HG02642 (cell line): ENCODE measurements around the gene HIP1.
"Not testable (repeated sequence)": the region's sequence is repeated elsewhere in the genome, so short reads cannot be mapped to it uniquely, and the experiment has no call there.

Experiments used
- ATAC-seq: cut with Tn5 transposase; IDR thresholded peaks from one replicate; pipeline ENCODE4 v1.9.1; 2021; ENCODE audit warnings: mild to moderate bottlenecking; ENCODE audit not compliant: unreplicated experiment, poor library complexity

Gene HIP1

DNA sequence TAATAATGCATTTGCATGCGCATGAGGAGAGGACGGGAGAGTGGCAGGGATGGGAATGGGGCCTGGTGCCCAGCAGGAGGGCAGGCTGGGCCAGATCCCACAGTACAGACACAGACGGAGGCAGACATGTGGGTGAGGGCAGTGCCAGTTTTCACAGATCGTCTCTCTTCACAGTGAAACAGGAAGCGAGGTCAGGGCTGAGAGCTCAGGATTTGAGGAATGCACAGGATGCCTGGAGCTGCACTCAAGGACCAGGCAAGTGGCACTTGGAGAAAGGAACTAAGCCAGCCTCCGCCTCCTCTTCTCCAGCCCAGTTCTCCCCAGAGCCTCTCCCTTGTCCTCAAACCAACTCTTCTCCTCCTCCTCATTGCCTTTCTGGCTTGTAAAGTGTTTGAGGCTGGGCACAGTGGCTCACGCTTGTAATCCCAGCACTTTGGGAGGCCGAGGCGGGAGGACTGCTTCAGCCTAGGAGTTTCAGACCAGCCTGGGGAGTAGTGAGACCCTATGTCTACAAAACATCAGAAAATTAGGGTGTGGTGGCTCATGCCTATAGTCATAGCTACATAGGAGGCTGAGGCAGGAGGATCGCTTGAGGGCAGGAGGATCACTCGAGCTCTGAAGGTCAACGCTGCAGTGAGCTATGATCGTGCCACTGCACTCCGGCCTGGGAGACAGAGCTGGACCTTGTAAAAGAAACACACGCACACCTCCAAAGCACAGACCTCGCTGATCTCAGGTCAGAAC is 115.2 kb downstream of the HIP1 start:
- ATAC-seq = no peak

DNA sequence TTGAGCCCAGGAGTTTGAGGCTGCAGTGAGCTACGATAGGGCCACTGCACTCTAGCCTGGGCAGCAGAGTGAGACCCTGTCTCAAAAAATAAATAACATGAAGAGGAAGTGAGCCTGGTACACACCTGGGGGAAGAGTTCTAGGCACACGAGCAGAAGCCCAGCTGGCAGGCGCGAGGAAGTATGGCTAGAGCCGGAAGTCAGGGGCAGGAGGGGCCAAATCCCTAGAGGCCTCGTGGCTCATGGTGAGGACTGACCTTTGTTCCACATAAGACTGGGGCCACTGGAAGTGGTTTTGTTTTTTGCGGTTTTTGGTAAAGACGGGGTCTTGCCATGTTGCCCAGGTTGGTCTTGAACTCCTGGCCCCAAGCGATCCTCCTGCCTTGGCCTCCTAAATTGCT is 117.6 kb downstream of the HIP1 start:
- ATAC-seq = no peak

DNA sequence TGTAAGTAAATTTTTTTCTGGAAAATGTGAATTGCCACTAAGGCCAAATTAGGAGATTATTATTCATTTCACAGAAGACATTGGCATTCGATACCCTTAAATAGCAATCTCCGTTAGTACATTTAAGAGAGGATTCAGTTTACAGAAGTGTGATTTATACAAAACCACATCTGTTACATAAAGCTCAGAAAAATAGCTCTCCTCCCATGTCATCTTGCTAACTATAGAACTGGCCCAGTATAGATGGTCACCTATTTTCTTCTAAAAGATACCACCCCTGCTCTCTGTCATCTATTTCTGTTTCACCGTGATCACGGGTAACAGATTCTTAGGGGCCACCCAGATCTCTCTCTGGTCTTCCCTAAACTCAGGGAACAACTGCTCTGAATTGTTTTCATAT is 119.1 kb downstream of the HIP1 start:
- no peak for ATAC-seq

DNA sequence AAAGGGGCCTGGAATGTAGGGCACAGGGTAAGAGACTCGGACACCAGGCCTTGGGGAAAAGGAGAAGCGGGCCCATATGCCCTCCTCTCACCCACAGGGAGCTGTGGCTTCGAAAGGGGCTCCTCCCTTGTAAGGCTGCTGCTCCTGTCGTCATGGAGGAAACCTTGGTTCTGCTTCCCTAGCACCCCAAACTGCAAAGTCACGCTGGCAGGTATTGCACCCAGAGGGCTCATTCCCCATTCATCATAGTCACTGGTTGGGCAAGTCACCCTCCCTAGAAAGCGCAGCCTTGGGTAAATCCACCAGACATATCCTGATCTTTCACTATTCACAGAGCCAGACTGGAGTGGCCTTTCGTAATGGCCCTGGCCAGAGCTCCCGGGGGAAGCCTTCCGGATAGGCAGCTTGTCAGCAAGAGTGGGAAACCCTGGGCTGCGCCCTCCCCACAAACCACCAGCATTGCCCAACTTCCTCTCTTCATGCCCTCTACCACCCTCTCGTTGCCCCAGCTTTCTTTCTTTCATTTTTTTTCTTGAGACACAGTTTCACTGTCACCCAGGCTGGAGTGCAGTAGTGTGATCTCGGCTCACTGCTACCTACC is 121.0 kb downstream of the HIP1 start:
- ATAC-seq = no peak

DNA sequence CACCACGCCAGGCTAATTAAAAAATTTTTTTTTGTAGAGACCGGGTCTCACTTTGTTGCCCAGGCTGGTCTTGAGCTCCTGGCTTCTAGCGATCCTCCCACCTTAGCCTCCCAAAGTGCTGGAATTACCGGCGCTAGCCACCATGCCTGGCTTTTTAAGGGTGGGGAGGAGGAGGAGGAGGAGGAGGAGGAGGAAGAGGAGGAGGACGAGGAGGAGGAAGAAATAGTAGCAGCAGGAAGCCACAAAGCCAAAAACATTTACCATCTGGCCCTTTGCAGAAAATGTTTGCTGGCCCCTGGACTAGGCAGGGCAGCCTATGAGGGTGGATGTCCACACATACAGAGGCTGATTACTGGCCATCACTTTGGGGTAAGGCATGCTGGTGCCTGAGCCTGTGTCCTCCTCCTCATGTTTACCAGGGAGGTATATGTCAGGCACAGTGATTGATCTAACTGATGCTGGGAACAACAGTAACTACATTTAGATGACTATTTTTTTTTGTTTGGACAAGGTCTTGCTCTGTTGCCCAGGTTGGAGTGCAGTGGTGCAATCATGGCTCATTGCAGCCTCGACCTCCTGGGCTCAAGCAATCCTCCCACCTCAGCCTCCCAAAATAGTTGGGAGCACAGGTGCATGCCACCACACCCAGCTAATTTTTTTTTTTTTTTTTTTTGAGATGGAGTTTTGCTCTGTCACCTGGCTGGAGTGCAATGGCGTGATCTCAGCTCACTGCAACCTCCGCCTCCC is 122.1 kb downstream of the HIP1 start:
- ATAC-seq = no peak

DNA sequence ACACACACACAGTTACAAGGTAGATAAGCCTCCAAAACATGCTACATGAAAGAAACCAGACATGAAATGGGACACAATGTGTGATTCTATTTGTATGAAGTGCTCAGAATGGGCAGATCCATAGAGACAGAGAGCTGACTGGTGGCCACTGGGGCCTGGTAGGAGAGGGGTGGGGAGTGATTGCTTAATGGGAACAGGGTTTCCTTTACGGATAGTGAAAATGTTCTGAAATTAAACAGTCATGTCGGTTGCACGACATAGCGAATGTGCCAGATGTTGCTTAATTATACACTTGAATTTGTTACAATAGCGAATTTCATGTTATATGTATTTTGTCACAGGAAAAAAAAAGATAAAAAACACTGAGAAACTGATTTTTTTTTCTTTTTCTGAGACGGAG is 124.3 kb downstream of the HIP1 start:
- ATAC-seq = no peak

DNA sequence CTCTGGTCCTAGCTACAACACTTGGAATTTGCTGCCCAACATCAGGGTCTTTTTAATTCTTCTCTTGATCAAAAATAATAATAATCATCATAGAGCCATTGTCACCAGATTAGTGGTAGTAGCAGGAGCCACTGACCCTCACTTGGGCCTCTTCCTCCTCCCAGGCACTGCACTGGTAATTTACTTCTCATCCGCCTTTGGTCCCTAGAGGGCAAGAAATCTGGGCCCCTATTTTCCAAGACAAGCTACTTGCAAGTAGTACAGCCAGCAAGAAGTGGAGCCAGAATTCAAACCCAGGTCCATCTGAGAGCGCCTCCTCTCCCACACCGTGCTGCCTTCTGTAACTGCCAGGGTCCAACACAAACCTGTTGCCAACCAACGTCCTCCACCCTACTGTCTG is 125.4 kb downstream of the HIP1 start:
- no peak for ATAC-seq

DNA sequence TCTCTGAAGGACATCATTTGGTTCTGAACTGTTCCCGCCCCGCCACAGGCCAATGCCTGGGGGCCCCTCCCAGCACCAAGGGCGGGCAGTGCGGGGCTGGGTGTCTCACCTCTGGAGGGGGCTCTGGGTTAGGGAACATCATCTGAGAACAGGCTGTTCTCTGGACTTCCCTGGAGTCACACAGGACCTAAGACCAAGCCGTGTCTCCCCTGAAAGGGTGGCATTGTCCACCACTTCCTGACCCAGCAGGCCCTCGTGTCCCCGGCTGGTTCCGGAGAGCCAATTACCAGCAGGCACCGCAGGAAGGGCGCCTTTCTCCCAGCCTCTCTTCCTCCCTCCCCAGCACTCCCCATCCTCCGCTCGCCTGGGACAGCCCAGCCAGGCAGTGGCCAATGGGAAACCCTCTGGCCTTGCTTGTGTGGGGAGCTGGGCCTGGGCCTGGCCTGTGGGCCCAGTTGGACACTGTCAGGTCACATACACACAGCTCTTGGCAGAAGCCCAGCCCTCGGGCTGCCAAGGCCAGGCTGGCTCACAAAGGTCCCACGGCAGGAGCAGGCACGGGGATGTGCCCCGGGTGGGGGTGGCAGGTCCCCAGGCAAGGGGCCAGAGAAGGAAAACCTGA is 127.1 kb downstream of the HIP1 start:
- no peak for ATAC-seq

DNA sequence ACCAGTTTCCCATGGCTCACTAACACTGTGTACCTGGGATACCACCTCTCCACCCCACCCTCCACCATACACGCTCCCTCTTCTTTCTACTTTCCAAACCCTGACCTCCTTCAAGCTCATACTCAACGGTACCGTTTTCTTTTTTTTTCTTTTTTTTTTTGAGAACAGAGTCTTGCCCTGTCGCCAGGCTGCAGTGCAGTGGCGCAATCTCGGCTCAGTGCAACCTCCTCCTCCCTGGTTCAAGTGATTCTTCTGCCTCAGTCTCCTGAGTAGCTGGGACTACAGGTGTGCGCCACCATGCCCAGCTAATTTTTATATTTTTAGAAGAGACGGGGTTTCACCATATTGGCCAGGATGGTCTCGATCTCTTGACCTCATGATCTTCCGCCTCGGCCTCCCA is 129.3 kb downstream of the HIP1 start:
- ATAC-seq = not testable (repeated sequence)

DNA sequence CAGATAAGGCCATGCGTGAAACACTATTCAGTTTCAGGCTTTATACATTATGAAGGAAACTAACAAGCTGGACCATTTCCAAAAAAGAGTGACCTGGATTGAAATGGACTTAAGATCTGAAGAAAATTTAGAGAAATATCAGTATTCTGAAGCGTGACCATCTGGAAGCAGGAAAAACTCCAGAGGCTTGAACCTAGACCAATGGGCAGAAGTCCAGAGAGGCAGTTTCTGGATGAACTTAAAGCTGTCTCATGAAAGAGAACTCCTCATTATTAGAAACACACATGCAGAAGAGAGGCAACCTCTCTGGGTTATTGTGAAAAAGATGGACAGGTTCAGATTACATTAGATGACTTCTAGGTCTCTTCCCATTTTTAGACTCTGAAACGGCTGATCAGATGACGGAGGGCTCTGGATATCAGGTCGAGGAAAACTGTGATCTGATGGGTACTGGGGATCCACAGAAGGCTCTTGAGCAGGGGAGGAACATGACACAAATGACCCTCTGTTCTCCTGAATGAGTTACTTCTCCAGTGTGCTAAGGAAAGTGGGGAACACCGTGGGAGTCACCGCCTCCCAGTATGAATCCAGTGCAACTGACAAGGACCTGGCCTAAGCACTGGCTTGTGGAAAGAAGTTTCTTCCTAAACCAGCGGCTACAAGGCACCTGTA is 130.2 kb downstream of the HIP1 start:
- no peak for ATAC-seq

DNA sequence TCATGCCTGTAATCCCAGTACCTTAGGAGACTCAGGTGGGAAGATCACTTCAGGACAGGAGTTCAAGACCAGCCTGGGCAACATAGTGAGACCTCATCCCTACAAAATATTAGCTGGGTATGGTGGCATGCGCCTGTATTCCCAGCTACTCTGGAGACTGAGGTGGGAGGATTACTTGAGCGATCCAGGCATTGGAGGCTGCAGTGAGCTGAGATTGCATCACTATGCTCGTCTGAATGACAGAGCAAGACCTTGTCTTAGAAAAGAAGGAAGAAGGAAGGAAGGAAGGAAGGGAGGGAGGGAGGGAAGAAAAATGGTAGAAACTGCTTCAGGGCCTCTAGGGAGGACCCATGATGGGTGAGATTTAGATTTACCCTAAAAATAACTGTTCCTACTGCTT is 134.3 kb downstream of the HIP1 start:
- ATAC-seq = no peak

DNA sequence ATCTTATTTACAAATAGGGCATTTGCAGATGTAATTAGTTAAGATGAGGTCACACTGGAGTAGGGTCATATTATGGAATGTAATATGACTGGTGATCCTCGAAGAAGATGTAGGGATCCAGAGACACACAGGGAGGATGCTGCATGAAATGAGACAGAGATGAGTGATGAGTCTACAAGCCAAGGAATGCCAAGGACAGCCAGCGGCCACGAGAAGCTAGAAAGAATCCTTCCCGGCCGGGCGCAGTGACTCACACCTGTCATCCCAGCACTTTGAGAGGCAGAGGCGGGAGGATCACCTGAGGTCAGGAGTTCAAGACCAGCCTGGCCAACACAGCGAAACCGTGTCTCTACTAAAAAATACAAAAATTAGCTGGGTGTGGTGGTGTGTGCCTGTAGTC is 135.9 kb downstream of the HIP1 start:
- ATAC-seq = not testable (repeated sequence)

DNA sequence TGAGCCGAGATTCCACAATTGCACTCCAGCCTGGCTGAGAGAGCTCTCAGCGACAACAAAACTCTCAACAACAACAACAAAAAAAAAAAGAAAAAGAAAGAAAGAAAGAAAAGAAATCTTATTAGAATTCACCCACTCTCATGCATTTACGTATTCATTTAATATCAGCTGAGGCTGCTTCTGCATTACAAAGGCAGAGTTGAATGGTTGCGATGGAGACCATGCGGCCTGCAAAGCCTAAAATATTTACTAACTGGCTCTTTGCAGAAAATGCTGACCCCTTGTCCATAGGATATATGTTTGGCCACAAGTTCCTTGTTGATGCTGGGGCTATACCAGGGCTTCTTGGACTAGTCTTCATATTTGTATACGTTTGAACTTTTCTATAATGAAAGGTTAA is 137.2 kb downstream of the HIP1 start:
- ATAC-seq = no peak

DNA sequence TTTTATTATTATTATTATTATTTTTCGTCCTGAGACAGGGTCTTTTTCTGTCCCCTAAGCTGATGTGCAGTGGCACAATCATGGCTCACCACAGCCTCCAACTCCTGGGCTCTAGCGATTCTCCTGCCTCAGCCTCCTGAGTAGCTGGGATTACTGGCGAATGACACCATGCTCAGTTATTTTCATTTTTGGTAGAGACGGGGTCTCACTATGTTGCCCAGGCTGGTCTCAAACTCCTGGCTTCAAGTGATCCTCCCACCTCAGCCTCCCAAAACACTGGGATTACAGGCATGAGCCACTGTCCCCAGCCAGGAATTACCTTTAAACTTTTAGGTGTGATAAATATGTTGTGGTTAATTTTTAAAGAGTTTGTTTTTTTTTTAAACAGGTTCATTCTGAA is 138.0 kb downstream of the HIP1 start:
- not testable (repeated sequence) for ATAC-seq

DNA sequence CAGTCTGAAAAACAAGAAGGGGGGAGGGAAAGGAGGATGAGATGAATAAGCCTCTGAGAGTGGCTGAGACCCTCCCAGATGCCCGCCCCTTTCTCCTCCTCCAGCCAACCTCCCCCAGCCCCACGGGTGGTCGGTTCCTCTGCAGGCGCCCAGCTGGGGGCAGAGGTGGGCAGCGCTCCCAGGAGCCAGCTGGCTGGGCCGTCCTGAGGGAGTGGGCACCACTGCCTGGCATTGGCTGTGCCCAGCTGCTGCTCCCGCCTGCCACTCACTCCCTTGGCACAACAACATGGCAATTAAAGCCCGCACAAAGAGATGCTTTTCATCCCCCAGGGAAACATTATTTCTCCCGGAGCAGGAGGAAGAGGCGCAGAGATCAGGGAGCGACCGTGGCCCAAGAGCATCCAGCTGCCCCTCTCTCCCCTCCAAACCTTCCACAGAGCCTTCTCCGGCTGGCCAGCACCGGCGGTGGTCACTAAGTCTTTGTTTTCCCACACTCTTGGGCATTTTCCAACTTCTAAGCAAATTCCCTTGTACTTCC is 139.4 kb downstream of the HIP1 start:
- ATAC-seq = no peak

DNA sequence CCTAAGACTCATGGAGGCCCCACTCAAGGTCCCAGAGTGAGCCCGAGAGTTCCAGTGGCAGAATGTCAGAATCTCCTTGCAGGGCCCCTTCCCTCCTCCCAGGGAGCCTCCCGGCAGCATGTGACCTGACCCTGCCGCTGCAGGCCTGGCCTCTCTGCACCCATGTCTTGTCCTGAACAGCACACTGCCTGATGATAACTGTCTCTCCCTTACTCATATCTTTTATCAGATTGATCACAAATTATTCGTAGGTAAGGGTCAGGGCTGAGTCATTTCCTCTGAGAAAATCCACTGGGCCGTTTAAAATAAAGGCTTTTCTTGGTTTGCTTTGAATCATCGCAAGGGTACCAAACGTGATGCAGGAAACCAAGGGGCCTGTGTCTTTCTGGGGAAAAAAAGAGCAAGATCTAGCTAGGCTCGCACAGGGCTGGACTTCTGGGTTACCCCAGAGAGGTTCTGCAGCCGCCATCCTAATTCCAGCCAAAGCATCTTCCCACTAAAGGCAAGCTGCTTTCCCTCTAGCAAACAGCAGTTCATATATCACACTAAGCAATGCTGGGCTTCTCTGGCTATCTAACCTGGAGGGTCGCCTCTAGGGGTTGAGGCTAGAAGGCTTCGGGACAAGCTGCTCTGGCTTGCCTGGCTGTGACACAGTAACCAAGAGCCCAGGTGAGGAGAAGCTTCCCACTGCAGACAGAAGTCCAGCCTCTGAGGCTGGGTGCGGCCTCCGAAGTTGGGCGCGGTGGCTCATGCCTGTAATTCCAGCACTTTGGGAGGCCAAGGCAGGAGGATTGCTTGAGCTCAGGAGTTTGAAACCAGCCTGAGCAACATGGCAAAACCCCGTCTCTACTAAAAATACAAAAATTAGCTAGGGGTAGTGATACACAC is 141.8 kb downstream of the HIP1 start:
- ATAC-seq = no peak

DNA sequence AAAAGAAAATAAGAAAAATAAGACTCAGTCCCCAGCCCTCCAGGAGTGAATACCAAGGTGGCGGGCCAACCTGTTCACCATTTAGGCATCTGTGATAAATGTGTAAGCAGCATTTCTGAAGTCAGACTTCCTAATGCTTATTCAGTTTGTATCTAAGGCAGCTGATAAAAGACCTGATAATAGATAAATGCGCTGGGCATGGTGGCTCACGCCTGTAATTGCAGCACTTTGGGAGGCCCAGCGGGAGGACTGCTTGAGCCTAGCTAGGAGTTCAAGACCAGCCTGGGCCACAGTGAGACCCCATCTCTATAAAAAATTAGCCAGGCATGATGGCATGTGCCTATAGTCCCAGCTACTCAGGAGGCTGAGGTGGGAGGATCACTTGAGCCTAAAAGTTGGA is 143.0 kb downstream of the HIP1 start:
- ATAC-seq = no peak

DNA sequence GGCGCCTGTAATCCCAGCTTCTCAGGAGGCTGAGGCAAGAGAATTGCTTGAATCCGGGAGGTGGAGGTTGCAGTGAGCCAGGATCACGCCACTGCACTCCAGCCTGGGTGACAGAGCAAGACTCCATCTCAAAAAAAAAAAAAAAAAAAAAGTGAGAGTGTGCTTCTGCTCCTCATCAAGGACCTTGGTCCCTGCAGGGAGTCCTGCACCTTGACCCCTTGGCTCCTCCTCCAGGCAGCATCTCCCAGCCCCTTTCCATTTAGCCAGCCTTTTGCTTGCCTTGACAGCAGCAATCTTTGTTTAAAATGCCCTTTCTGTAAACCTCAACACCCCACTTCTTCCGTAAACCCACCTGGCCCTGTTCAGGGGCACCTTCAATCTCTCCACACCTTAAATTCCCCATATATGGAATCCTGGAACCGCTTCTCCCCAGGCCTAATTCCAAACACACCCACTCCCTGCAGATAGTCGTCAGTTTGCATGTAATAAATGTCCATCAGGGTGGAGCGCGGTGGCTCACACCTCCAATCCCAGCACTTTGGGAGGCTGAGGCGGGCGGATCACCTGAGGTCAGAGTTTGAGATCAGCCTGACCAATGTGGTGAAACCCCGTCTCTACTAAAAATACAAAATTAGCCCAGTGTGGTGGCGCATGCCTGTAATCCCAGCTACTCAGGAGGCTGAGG is 145.1 kb downstream of the HIP1 start:
- ATAC-seq = not testable (repeated sequence)
